Spinal cord (tissue), 10 donors: ENCODE results near the gene TBX15. TPM values are rescaled to one million over a fixed set of nuclear protein-coding genes. Genes with fewer than 3 reads are reported as not detected.
A peak's percentile ranks its signal among the peaks of the same experiment; 100 is the strongest.
"Not testable (repeated sequence)": the region's sequence is repeated elsewhere in the genome, so short reads cannot be mapped to it uniquely, and the experiment has no call there.

Experiments used
- DNase-seq, 6 donors: peaks; one replicate each; pipeline versions ENCODE4 v3.0.0 to v3.0.0-alpha.2; 2013 to 2015; ENCODE audit warnings: low spot score in 6 of 6, low read depth in 4 of 6
- H3K27ac ChIP-seq: one replicate; pipeline ENCODE4 v1.5.1; 2013; ENCODE audit warnings: low read depth, low read length, control low read depth
- H3K27me3 ChIP-seq: one replicate; pipeline ENCODE4 v1.6.1; 2013; ENCODE audit warnings: low read length; ENCODE audit not compliant: control insufficient read depth, insufficient read depth
- H3K36me3 ChIP-seq: one replicate; pipeline ENCODE4 v1.6.1; 2013; ENCODE audit warnings: low read length; ENCODE audit not compliant: control insufficient read depth, insufficient read depth
- H3K4me1 ChIP-seq: one replicate; pipeline ENCODE4 v1.6.1; 2013; ENCODE audit warnings: low read length; ENCODE audit not compliant: control insufficient read depth, insufficient read depth
- H3K4me3 ChIP-seq: one replicate; pipeline ENCODE4 v1.5.1; 2013; ENCODE audit warnings: low read depth, low read length, control low read depth
- H3K9me3 ChIP-seq: one replicate; pipeline ENCODE4 v1.6.1; 2013; ENCODE audit warnings: low read length; ENCODE audit not compliant: control insufficient read depth, insufficient read depth
- WGBS: methylation state at CpG from one replicate; pipeline ENCODE4 v1.1.5; 2013; ENCODE audit warnings: missing lambda C conversion rate; ENCODE audit not compliant: insufficient coverage; 5-methylcytosine and 5-hydroxymethylcytosine counted together
- polyA plus RNA-seq, 2 donors: library from polyadenylated mRNA; unstranded; fragments of 120-200 nt; gene quantifications; one replicate each; pipeline ENCODE4 v1.2.1, GENCODE V29; 2013; ENCODE audit not compliant: insufficient read length in 2 of 2
- total RNA-seq, 2 donors: library from RNA; depleted of rRNA in 1 of 2; stranded (reverse); fragments of 120-200 nt in 1 of 2; fragments of >200 nt in 1 of 2; gene quantifications; one replicate each; pipeline versions ENCODE4 v1.2.3 to v1.2.4, GENCODE V29; 2013 to 2014
- donor health status: healthy.

The TBX15 gene
- total and polyA plus RNA-seq, 4 donors, result 0.41 to 30.6 (median 4.9) TPM

- Histone ChIP-seq H3K27ac (no peak overlapping the region), H3K4me3 (no peak overlapping the region), H3K36me3 (no peaks in the 10 kb centered on the region), H3K27me3 (no peaks in the 10 kb centered on the region), H3K4me1 (no peaks in the 10 kb centered on the region), H3K9me3 (no peaks in the 10 kb centered on the region)
- no peak for DNase-seq
- WGBS, result no CpG with 5 or more reads among the region's 2 CpGs
Observed at GRCh38 chr1:118918940-118919259, 69.2 kb downstream of the TBX15 start.

- WGBS, result no CpG with 5 or more reads among the region's 6 CpGs
- no peak overlapping the region for H3K27ac ChIP-seq
- no peaks in the 10 kb centered on the region for H3K27me3 ChIP-seq
- no peak for DNase-seq
- H3K4me3 ChIP-seq, result no peak overlapping the region
- H3K4me1 ChIP-seq, result no peaks in the 10 kb centered on the region
- H3K9me3 ChIP-seq, result no peaks in the 10 kb centered on the region
- no peaks in the 10 kb centered on the region for H3K36me3 ChIP-seq
Observed at GRCh38 chr1:118918230-118918939, 69.8 kb downstream of the TBX15 start.

GRCh38 chr1:118916346-118916745 is 71.8 kb downstream of the TBX15 start:
- H3K9me3 ChIP-seq, DNase-seq, H3K27ac ChIP-seq, H3K4me3 ChIP-seq, H3K36me3 ChIP-seq, H3K27me3 ChIP-seq, H3K4me1 ChIP-seq: not testable (repeated sequence)
- WGBS, result 100% methylated on average over 3 of the region's 4 CpGs

GRCh38 chr1:118914379-118915161 is 73.6 kb downstream of the TBX15 start:
- WGBS, result no CpG with 5 or more reads among the region's 2 CpGs

GRCh38 chr1:118913818-118914217 is 74.3 kb downstream of the TBX15 start:
- H3K9me3 ChIP-seq, result no peaks in the 10 kb centered on the region
- WGBS, result 100% methylated on average over 2 of the region's 4 CpGs
- DNase-seq, result no peak
- no peaks in the 10 kb centered on the region for H3K27me3 ChIP-seq
- H3K27ac ChIP-seq, result no peak overlapping the region
- H3K4me3 ChIP-seq, result no peak overlapping the region
- no peaks in the 10 kb centered on the region for H3K36me3 ChIP-seq
- H3K4me1 ChIP-seq, result no peaks in the 10 kb centered on the region

More at GRCh38 chr1:118914379-118915161, 73.6 kb downstream of the TBX15 start:
- H3K4me3 ChIP-seq, result no peak overlapping the region
- no peaks in the 10 kb centered on the region for H3K9me3 ChIP-seq
- H3K27ac ChIP-seq, result no peak overlapping the region
- DNase-seq, result no peak
- no peaks in the 10 kb centered on the region for H3K27me3 ChIP-seq
- no peaks in the 10 kb centered on the region for H3K4me1 ChIP-seq
- no peaks in the 10 kb centered on the region for H3K36me3 ChIP-seq

- Histone ChIP-seq H3K27me3 (no peaks in the 10 kb centered on the region), H3K9me3 (no peaks in the 10 kb centered on the region), H3K4me1 (no peaks in the 10 kb centered on the region), H3K27ac (no peak overlapping the region), H3K4me3 (no peak overlapping the region), H3K36me3 (no peaks in the 10 kb centered on the region)
- WGBS, result no CpG with 5 or more reads among the region's 2 CpGs
- DNase-seq, result no peak
Observed at GRCh38 chr1:118912574-118912973, 75.6 kb downstream of the TBX15 start.

GRCh38 chr1:118911571-118911970 is 76.6 kb downstream of the TBX15 start:
- Histone ChIP-seq H3K36me3 (no peaks in the 10 kb centered on the region), H3K4me3 (no peak overlapping the region), H3K9me3 (no peaks in the 10 kb centered on the region), H3K4me1 (no peaks in the 10 kb centered on the region), H3K27me3 (no peaks in the 10 kb centered on the region), H3K27ac (no peak overlapping the region)
- no peak for DNase-seq
- 95% methylated on average over 2 of the region's 2 CpGs for WGBS

- DNase-seq, result no peak
- Histone ChIP-seq H3K4me1 (no peaks in the 10 kb centered on the region), H3K4me3 (no peak overlapping the region), H3K27ac (no peak overlapping the region), H3K36me3 (no peaks in the 10 kb centered on the region), H3K9me3 (no peaks in the 10 kb centered on the region), H3K27me3 (no peaks in the 10 kb centered on the region)
Observed at GRCh38 chr1:118907466-118907865, 80.7 kb downstream of the TBX15 start.

GRCh38 chr1:118905671-118906070 is 82.5 kb downstream of the TBX15 start:
- Histone ChIP-seq H3K9me3 (no peaks in the 10 kb centered on the region), H3K27me3 (no peaks in the 10 kb centered on the region), H3K4me3 (no peak overlapping the region), H3K4me1 (no peaks in the 10 kb centered on the region), H3K36me3 (no peaks in the 10 kb centered on the region), H3K27ac (no peak overlapping the region)
- WGBS, result no CpG with 5 or more reads among the region's 1 CpG
- no peak for DNase-seq

GRCh38 chr1:118905196-118905595 is 82.9 kb downstream of the TBX15 start:
- Histone ChIP-seq H3K36me3 (no peaks in the 10 kb centered on the region), H3K27me3 (no peaks in the 10 kb centered on the region), H3K4me3 (no peak overlapping the region), H3K9me3 (no peaks in the 10 kb centered on the region), H3K27ac (no peak overlapping the region), H3K4me1 (no peaks in the 10 kb centered on the region)
- WGBS, result 67% methylated on average over 1 of the region's 6 CpGs
- peak in 1 of 6 donors; percentile 21 for DNase-seq
